Activated T-helper 1 cell treated with anti-CD3 and anti-CD28 coated beads, Interleukin-12 subunit alpha, Interleukin-12 subunit beta, Interleukin-2, Interleukin-4 antibody, amounts not matched to agents 30 ng/mL and 10 ng/mL and 1 ng/mL, durations not matched to agents 14 hours and 24 hours and 36 hours (primary cell): ENCODE data around the gene KRT7. TPM values are rescaled to one million over a fixed set of nuclear protein-coding genes. Genes with fewer than 3 reads are reported as not detected.
"Not testable (repeated sequence)": the region's sequence is repeated elsewhere in the genome, so short reads cannot be mapped to it uniquely, and the experiment has no call there.

Experiments used
- DNase-seq: peaks from one replicate; pipeline ENCODE4 v3.0.0; 2021; ENCODE audit warnings: low spot score
- H3K27ac Mint-ChIP-seq: one replicate; pipeline ENCODE4 v1.8.0; 2021; ENCODE audit warnings: mild to moderate bottlenecking, mixed read lengths
- H3K27me3 Mint-ChIP-seq: one replicate; pipeline ENCODE4 v1.8.0; 2022; ENCODE audit warnings: mild to moderate bottlenecking, moderate library complexity, mixed read lengths; ENCODE audit not compliant: insufficient read depth
- H3K36me3 Mint-ChIP-seq: one replicate; pipeline ENCODE4 v1.8.0; 2021; ENCODE audit warnings: low read depth, mixed read lengths
- H3K4me1 Mint-ChIP-seq: one replicate; pipeline ENCODE4 v1.8.0; 2021; ENCODE audit warnings: low read depth, mixed read lengths
- H3K4me3 Mint-ChIP-seq: one replicate; pipeline ENCODE4 v1.8.0; 2021; ENCODE audit warnings: mild to moderate bottlenecking, moderate library complexity, mixed read lengths
- H3K9me3 Mint-ChIP-seq: one replicate; pipeline ENCODE4 v1.8.0; 2021; ENCODE audit warnings: mixed read lengths
- intact Hi-C: fragments of 100-400 bp; cut with micrococcal nuclease; formaldehyde crosslinking; loops from one replicate; pipeline ENCODE4 v1.15.1; 2024
- total RNA-seq: library from RNA; stranded (reverse); gene quantifications from 2 replicates; pipeline ENCODE4 v1.2.3, GENCODE V29; 2022

The KRT7 gene
- total RNA-seq, 1 donor from 2014 or later: 21.2 TPM

- H3K9me3 Mint-ChIP-seq: no peaks in the 10 kb centered on the region
- peaks cover 6% of the 10 kb centered on the region for H3K27me3 Mint-ChIP-seq
- peaks cover 9% of the 10 kb centered on the region for H3K4me1 Mint-ChIP-seq
- no peaks in the 10 kb centered on the region for H3K36me3 Mint-ChIP-seq
- no peak overlapping the region for H3K4me3 Mint-ChIP-seq
- intact Hi-C loops: no loop called here
- DNase-seq: no peak
- no peak overlapping the region for H3K27ac Mint-ChIP-seq
Observed at GRCh38 chr12:52285851-52286530, 52.9 kb downstream of the KRT7 start.

- H3K27ac Mint-ChIP-seq, intact Hi-C loops, H3K36me3 Mint-ChIP-seq, H3K9me3 Mint-ChIP-seq, DNase-seq, H3K4me1 Mint-ChIP-seq, H3K4me3 Mint-ChIP-seq: not testable (repeated sequence)
- H3K27me3 Mint-ChIP-seq: peaks cover 12% of the 10 kb centered on the region
Observed at GRCh38 chr12:52286857-52287785, 54.1 kb downstream of the KRT7 start.

DNA sequence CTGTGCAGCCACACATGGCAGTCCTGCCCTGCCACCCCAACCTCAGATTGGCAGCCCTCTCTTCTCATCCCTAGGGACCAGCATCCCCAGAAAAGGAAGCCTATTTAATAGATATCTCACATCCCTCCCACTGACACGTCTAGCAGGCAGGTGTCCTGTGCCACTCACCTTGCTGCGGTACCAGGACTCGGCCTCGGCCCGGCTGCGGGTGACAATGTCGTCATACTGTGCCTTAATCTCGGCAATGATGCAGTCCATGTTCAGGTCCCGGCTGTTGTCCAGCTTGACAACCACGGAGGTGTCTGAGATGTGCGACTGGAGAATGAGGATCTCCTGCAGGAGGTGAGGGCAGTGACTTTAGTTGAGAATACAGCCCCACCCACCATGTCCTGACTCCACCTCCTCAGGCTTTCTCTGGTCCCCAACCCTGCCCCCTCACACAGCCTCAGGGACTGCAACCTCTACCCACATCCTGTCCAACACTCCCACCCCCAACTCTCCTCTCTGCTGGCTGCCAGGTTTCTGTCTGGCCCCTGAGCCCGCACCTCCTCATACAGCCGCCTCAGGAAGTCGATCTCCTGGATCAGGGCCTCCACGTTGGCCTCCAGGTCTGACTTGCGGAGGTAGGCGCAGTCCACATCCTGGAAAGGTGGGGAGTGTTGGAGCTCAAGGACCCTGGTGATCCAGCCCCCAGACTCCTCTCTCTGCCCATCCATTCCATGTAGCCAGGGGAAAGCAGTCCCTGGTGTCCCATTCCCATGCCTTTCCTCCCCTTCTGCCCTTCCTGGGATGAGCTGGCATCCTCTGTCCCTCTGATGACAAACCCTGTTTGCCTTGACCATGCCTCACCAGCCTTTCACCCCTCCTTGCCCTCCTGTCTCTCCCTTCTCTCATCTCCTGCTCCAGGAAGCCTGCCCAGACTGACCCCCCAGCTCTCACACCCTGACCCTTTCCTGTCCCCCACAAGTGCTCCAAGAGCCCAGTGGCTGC lies 55.1 kb downstream of the KRT7 start:
- H3K27ac Mint-ChIP-seq, H3K4me1 Mint-ChIP-seq, DNase-seq, H3K36me3 Mint-ChIP-seq, H3K9me3 Mint-ChIP-seq, intact Hi-C loops, H3K4me3 Mint-ChIP-seq: not testable (repeated sequence)
- peaks cover 17% of the 10 kb centered on the region for H3K27me3 Mint-ChIP-seq

- DNase-seq, H3K9me3 Mint-ChIP-seq, H3K36me3 Mint-ChIP-seq, H3K4me3 Mint-ChIP-seq, H3K4me1 Mint-ChIP-seq, intact Hi-C loops, H3K27ac Mint-ChIP-seq: not testable (repeated sequence)
- peaks cover 29% of the 10 kb centered on the region for H3K27me3 Mint-ChIP-seq
Observed at GRCh38 chr12:52290483-52291134, 57.6 kb downstream of the KRT7 start.

DNA sequence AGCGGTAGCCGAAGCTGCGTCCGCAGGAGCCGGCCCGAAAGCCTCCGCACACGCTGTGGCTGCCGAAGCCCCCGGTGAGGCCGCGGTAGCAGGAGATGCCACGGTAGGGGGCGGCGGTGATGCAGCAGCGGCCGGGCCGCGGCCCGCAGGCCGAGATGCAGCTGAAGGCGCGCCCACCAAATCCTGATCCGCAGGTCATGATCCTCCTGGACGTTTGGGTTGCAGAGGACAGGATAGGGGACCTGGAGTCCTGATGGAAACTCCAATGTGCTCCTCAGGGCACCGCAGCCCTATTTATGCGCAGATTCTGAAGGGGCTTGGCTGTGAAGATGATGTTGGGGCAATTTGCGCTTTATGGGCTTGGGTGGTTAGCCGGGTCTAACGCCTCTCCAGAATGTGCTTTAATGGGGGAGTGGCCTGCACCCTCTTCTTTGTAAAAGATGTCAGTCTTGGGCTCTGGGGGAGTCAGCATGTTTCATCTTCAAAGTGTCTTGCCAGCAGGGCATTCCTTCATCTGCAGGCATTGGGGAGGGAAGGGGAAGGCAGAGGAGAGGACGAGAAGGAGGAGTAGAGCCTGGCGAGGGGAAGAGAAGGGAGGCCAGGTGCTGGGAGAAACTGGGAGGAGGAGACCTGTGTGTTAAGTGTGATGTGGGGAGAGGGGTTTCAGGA lies 58.4 kb downstream of the KRT7 start, which contains the start of gene KRT81:
Gene KRT81, minus strand, starts transcription at position 268 of the 669 bp plus-strand sequence. Its CDS starts 69 bp downstream, at position 199.
- Mint-ChIP-seq H3K27me3 (peaks cover 29% of the 10 kb centered on the region), H3K9me3 (no peaks in the 10 kb centered on the region), H3K4me1 (peaks cover 9% of the 10 kb centered on the region), H3K27ac (no peak within 1 kb of the TSS), H3K36me3 (no peaks in the 10 kb centered on the region), H3K4me3 (no peak within 1 kb of the TSS)
- no peak for DNase-seq
- intact Hi-C loops: no loop called here

- Mint-ChIP-seq H3K27ac (no peak overlapping the region), H3K36me3 (no peaks in the 10 kb centered on the region), H3K9me3 (no peaks in the 10 kb centered on the region), H3K4me1 (no peaks in the 10 kb centered on the region), H3K27me3 (peaks cover 39% of the 10 kb centered on the region), H3K4me3 (no peak overlapping the region)
- DNase-seq: no peak
- intact Hi-C loops: no loop called here
Observed at GRCh38 chr12:52293926-52294325, 60.9 kb downstream of the KRT7 start.

GRCh38 chr12:52294803-52295202 lies 61.8 kb downstream of the KRT7 start:
- no peak for DNase-seq
- intact Hi-C loops: no loop called here

DNA sequence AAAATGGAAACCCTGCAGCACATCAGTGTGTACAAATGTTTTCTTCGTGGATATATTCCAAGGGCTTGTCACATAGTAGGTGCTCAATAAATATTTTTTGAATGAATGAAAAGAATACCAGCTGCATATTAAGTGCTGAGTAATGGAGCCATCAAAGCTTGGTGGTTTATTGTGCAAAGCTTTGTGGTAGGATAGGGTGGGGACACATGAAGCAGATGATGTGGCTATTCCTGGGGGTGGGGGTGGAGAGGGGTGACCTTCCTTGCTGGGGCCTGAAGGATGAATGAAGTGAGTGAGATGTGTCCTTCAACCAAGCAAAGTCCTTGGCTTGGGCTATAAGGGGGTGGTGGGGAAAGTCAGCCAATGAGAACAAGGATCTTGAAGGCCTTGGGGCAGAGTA lies 62.6 kb downstream of the KRT7 start:
- Mint-ChIP-seq H3K4me1 (no peaks in the 10 kb centered on the region), H3K27ac (no peak overlapping the region), H3K4me3 (no peak overlapping the region), H3K36me3 (no peaks in the 10 kb centered on the region), H3K9me3 (no peaks in the 10 kb centered on the region), H3K27me3 (peaks cover 50% of the 10 kb centered on the region)
- no peak for DNase-seq
- intact Hi-C loops: no loop called here

More at GRCh38 chr12:52294803-52295202, 61.8 kb downstream of the KRT7 start:
- Mint-ChIP-seq H3K9me3 (no peaks in the 10 kb centered on the region), H3K36me3 (no peaks in the 10 kb centered on the region), H3K4me1 (no peaks in the 10 kb centered on the region), H3K4me3 (no peak overlapping the region), H3K27me3 (peaks cover 45% of the 10 kb centered on the region), H3K27ac (no peak overlapping the region)

DNA sequence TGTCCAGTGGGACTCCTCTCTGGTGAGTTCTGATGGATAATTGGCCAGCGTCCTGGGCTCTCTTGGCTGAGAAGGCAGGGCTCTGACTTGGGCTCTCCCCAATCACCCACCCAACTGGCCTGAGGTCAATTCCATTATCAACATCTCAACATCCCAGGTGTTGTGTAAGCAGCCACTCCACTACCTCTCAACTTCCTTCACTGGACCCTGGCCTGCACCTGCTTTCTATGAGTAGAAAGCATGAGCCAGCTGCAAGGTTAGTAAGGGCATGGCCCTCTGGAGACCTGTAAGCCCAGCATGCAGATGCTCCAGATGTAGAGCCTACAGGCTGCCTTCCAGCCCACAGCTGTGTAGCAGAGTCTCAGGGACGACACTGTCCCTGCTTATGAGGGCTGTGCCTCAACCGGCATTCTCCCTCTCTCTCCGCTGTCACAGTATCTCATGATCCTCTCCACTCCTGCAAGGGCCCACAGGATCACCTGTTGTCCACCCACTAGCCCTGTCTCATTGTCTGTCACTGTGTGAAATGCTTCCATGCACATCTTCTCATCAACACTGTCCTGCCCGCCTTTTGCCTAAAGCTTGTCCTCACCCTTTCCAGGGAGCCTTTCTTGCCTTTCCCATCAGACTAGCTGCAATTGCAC lies 63.7 kb downstream of the KRT7 start:
- Mint-ChIP-seq H3K4me1 (no peaks in the 10 kb centered on the region), H3K27ac (no peak overlapping the region), H3K4me3 (no peak overlapping the region), H3K9me3 (no peaks in the 10 kb centered on the region), H3K27me3 (peaks cover 46% of the 10 kb centered on the region), H3K36me3 (no peaks in the 10 kb centered on the region)
- no peak for DNase-seq
- intact Hi-C loops: no loop called here
